Upper lobe of left lung (tissue), 6 donors: ENCODE data around the gene FGF14. TPM values are rescaled to one million over a fixed set of nuclear protein-coding genes. Genes with fewer than 3 reads are reported as not detected.

ENCODE experiments used
- ATAC-seq, 2 donors: fragments of 200-7000 bp; cut with Tn5 transposase; one replicate each; pipeline ENCODE4 v1.9.1; 2022; ENCODE audit warnings: mild to moderate bottlenecking in 2 of 2, moderate library complexity in 2 of 2; ENCODE audit not compliant: low FRiP score in 2 of 2
- DNase-seq, 2 donors: peaks; one replicate each; pipeline ENCODE4 v3.0.0-alpha.2; 2019 to 2020
- H3K27ac ChIP-seq, 4 donors: fragments of 200-600 bp; sonication (generic); one replicate each; pipeline ENCODE4 v1.5.1; 2016 to 2019
- H3K27me3 ChIP-seq, 4 donors: fragments of 200-600 bp; sonication (generic); one replicate each; pipeline ENCODE4 v1.5.1; 2017 to 2019
- H3K36me3 ChIP-seq, 4 donors: fragments of 200-600 bp; sonication (generic); one replicate each; pipeline ENCODE4 v1.5.1; 2016 to 2019
- H3K4me1 ChIP-seq, 4 donors: fragments of 200-600 bp; sonication (generic); one replicate each; pipeline ENCODE4 v1.5.1; 2018 to 2019
- H3K4me3 ChIP-seq, 4 donors: fragments of 200-600 bp; sonication (generic); one replicate each; pipeline ENCODE4 v1.5.1; 2017 to 2019; ENCODE audit warnings: mild to moderate bottlenecking in 2 of 4, moderate library complexity in 1 of 4
- H3K9me3 ChIP-seq, 4 donors: fragments of 200-600 bp; sonication (generic); one replicate each; pipeline ENCODE4 v1.5.1; 2018 to 2019
- EP300 ChIP-seq, 4 donors: sonication (generic); formaldehyde crosslinking; IDR thresholded peaks; one replicate each; pipeline ENCODE4 v1.5.1; 2017; ENCODE audit warnings: antibody characterized with exemption in 4 of 4, control low read depth in 2 of 4
- POLR2A ChIP-seq, 4 donors: fragments of 450-650 bp; IDR thresholded peaks; one replicate each; pipeline ENCODE4 v1.5.1; 2016 to 2017; ENCODE audit warnings: antibody characterized with exemption in 4 of 4, mild to moderate bottlenecking in 2 of 4
- POLR2AphosphoS5 ChIP-seq, 2 donors: sonication (generic); formaldehyde crosslinking; IDR thresholded peaks; one replicate each; pipeline ENCODE4 v1.5.1; 2017; ENCODE audit warnings: antibody characterized with exemption in 2 of 2
- WGBS, 2 donors: methylation state at CpG; one replicate each; pipeline ENCODE4 v1.1.5; 2017 to 2018; 5-methylcytosine and 5-hydroxymethylcytosine counted together
- total RNA-seq, 6 donors: library from RNA; depleted of rRNA in 4 of 6; stranded (reverse); fragments of >200 nt in 4 of 6; gene quantifications; one replicate each; pipeline versions ENCODE4 v1.1.0 to v1.2.1, GENCODE V29; 2016 to 2021
- TF ChIP-seq, protein P1 (sequence below), 6 experiments: fragments of 450-650 bp in 4 of 6; fragments of 200-600 bp in 2 of 6; sonication (generic) in 2 of 6; IDR thresholded peaks; one replicate each; pipeline ENCODE4 v1.5.1; 2016 to 2019; ENCODE audit warnings: antibody characterized with exemption in 6 of 6
- donor health status: DM: no; HTN: no; CAD: no; lungs with moderate emphysema.
- donor health status: DM: no; HTN: yes; CAD: no; lungs with severe emphysema.

FGF14 gene
- total RNA-seq, 6 donors from 2014 or later: 0.80 to 8.4 (median 4.1) TPM

DNA sequence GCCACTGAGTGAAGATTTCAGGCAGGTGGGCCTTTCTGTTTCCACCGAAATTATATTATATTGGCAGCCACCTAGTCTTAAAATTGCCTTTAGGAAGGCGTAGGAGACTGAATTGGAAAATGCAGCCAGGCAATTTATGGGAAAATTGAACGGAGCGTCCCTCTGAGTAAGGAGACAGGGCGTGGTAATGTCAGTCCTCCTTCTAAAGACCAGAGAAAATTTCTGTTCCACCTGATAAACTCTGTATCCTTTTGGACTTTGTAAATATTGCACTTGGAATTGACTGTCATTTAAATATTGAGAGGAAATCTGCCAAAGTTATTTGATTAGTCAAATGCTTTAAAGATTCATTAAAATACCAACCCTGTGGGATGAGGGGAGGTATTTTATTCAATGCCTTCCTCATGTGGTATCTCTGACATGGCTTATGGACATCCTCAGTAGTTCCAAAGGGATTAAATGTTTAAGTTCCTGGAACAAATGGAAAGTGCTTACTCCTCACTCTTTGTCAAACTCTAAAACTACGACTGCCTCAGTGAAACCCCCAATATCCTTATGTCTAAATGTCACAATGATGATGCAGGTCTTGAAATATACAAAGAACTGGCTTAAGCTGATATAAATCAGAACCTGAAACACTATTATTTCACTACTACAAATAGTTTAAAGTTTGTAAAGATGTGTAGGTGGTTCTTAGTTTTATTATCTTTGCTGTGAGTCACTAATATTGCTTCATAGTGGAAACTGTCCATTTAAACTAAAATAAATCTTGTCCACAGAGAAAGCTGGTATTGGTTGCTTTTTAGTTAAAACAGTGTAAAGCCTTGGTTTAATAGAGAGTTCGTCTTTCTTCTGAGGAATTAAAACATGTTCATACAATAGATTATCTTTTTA lies 203.2 kb downstream of the FGF14 start:
- no peaks in the 10 kb centered on the region for H3K36me3 ChIP-seq
- DNase-seq (no peak), ATAC-seq (peak in 1 of 2 donors; percentile 27)
- H3K4me1 ChIP-seq: peaks cover 0 to 3% (median 0%) of the 10 kb centered on the region in 4 donors
- H3K9me3 ChIP-seq: no peaks in the 10 kb centered on the region
- no peaks in the 10 kb centered on the region for H3K27me3 ChIP-seq
- H3K4me3 ChIP-seq: no peak overlapping the region
- H3K27ac ChIP-seq: no peak overlapping the region
- no peak for TF ChIP-seq EP300 (IDR thresholded peaks at IDR 0.05)
- TF ChIP-seq, protein P1, sequence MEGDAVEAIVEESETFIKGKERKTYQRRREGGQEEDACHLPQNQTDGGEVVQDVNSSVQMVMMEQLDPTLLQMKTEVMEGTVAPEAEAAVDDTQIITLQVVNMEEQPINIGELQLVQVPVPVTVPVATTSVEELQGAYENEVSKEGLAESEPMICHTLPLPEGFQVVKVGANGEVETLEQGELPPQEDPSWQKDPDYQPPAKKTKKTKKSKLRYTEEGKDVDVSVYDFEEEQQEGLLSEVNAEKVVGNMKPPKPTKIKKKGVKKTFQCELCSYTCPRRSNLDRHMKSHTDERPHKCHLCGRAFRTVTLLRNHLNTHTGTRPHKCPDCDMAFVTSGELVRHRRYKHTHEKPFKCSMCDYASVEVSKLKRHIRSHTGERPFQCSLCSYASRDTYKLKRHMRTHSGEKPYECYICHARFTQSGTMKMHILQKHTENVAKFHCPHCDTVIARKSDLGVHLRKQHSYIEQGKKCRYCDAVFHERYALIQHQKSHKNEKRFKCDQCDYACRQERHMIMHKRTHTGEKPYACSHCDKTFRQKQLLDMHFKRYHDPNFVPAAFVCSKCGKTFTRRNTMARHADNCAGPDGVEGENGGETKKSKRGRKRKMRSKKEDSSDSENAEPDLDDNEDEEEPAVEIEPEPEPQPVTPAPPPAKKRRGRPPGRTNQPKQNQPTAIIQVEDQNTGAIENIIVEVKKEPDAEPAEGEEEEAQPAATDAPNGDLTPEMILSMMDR (IDR thresholded peaks at IDR 0.05): no peak
- TF ChIP-seq POLR2A (IDR thresholded peaks at IDR 0.05): no peak
- no peak for TF ChIP-seq POLR2AphosphoS5 (IDR thresholded peaks at IDR 0.05)
- WGBS, 2 donors: 85 to 86% methylated on average over 7 of the region's 7 CpGs

DNA sequence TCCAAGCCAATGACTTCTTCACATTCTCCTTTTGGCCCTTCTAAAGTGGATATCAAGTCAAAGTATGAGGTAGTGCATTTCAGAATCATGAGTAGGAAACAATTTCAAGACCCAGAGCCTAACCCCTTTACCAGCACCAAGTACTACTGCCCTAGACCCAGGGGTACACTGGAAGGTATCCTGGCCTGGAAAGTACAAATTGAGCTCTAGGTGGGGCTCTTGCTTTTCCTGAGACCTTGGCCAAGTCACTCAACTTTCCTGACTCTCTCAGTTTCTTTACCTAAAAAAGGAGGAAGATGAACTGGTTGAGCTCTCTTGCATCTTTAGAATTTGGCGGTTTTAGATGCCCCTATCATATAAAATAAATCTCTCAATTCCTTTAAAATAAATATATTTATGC lies 204.7 kb downstream of the FGF14 start:
- no peak for DNase-seq
- ATAC-seq: peak in 1 of 2 donors; percentile 51
- Histone ChIP-seq H3K9me3 (no peaks in the 10 kb centered on the region), H3K4me1 (peaks cover 0 to 3% (median 0%) of the 10 kb centered on the region in 4 donors), H3K4me3 (no peak overlapping the region), H3K36me3 (no peaks in the 10 kb centered on the region), H3K27me3 (no peaks in the 10 kb centered on the region), H3K27ac (no peak overlapping the region)
- WGBS, 2 donors: 83 to 90% methylated on average over 1 of the region's 1 CpG
- no peak for TF ChIP-seq POLR2A (IDR thresholded peaks at IDR 0.05)
- TF ChIP-seq, protein P1 (IDR thresholded peaks at IDR 0.05): no peak
- no peak for TF ChIP-seq EP300 (IDR thresholded peaks at IDR 0.05)

DNA sequence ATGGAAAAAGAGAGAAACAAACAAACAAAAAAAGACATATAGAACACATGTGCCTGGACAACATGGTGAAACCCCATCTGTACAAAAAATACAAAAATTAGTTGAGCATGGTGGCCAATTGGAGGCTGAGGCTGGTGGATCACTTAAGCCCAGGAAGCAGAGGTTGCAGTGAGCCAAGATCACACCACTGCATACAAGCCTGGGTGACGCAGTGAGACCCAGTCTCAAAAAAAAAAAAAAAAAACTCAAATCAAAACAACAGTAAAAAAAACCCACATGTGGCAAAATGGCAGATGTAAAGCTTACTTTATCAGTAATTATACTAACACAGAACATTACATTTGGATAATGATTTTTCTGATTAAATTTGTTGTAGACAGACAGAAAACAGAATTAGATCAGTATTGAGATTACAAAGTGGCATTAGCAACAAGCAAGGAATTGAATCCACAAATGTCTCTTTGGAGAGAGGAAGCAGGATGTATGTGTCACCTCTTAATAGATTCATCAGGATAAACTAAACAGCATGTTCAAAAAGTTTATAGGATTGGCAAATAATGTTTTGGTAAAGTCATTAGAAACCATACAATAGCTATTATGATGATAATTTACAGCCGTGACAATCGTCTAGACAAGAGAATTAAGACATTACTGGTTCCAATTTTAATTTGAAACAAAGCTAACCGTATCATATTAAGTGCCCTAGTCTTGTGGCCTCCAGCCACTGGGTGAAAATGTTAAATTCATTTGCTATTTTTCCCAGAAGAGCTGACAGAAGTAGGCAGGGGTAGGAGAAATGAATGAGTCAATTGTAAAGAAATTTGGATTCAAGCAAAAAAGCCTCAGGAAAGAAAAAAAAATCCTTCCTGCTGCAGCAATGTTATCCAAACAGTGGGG lies 206.0 kb downstream of the FGF14 start:
- H3K27me3 ChIP-seq: no peaks in the 10 kb centered on the region
- TF ChIP-seq POLR2AphosphoS5 (IDR thresholded peaks at IDR 0.05) (no peak), POLR2A (IDR thresholded peaks at IDR 0.05) (no peak), EP300 (IDR thresholded peaks at IDR 0.05) (no peak)
- TF ChIP-seq, protein P1 (IDR thresholded peaks at IDR 0.05): no peak
- no peak overlapping the region for H3K4me3 ChIP-seq
- no peaks in the 10 kb centered on the region for H3K9me3 ChIP-seq
- H3K36me3 ChIP-seq: no peaks in the 10 kb centered on the region
- DNase-seq: no peak
- ATAC-seq: peak in 1 of 2 donors; percentile 39
- no peak overlapping the region for H3K27ac ChIP-seq
- WGBS, 2 donors: 50 to 57% methylated on average over 4 of the region's 4 CpGs
- H3K4me1 ChIP-seq: peaks cover 0 to 3% (median 0%) of the 10 kb centered on the region in 4 donors

DNA sequence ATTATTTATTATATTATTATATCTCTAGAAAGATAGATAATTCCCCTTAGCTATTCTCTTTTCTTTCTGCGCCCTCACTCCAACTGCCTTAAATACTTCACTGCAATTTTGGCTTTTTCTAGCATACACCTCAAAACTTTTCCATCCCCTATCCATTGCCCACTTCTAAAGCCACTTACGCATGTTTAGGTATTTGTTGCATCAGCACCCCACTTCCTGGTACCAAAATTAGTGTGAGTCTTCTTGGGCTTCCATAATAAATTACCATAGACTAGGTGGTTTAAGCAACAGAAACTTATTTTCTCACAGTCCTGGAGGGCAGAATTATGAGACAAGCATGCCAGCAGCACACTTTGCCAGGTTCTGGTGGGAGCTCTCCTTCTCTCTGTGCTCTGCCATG lies 209.0 kb downstream of the FGF14 start:
- Histone ChIP-seq H3K4me3 (no peak overlapping the region), H3K27ac (no peak overlapping the region), H3K36me3 (no peaks in the 10 kb centered on the region), H3K4me1 (peaks cover 0 to 3% (median 0%) of the 10 kb centered on the region in 4 donors), H3K27me3 (no peaks in the 10 kb centered on the region), H3K9me3 (no peaks in the 10 kb centered on the region)
- ATAC-seq (no peak), DNase-seq (no peak)
- WGBS, 2 donors: 97 to 98% methylated on average over 2 of the region's 2 CpGs
- TF ChIP-seq EP300 (IDR thresholded peaks at IDR 0.05): no peak
- no peak for TF ChIP-seq POLR2AphosphoS5 (IDR thresholded peaks at IDR 0.05)
- TF ChIP-seq, protein P1 (IDR thresholded peaks at IDR 0.05): no peak
- TF ChIP-seq POLR2A (IDR thresholded peaks at IDR 0.05): no peak
